Posterior cingulate gyrus (tissue), 11 donors: Measurements from ENCODE around the gene PBX1.

Source experiments
- DNase-seq, 10 donors: peaks; one replicate each; pipeline versions ENCODE4 v3.0.0 to v3.0.0-alpha.2; 2020 to 2021; ENCODE audit warnings: mixed read lengths in 3 of 10
- intact Hi-C: fragments of 100-400 bp; cut with DNase I; formaldehyde crosslinking; loops from one replicate; pipeline ENCODE4 v1.15.1; 2023

The PBX1 gene

DNA sequence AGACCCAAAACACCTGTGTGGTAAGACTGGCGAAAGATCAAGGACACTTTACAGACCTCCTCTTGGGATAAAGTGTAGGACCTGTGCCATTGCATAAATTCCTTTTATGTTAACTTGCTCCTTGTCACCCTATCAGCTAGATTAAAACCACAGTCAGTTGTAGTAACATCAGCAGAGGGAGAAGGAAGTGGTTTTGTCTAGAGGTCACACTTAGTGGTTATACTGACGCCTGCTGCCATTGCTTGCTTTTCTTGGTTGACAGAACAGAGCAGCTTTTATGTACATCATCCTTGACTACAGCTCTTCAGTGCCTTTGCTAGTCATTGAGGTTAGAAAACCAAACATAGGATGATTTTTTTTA, 101.4 kb downstream of the PBX1 start:
- no peak for DNase-seq
- intact Hi-C loops = no loop called here

DNA sequence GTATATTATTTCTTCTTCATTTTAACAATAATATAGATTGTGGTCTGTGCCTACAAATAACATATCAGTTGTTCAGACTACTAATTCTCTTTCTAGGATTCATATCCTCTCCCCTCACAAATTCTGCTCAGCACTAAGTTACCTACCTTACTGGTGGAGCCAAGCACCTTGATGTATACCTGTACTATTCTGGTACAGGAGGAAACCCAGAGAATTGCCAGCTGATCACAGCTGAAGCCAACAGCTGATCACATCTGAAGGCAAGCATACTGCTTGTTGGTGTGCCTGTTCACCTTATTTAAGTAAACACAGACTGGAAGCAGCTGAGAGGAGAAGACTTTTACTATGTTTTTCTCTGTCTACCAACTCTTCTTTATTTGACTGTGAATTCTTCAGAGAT, 101.8 kb downstream of the PBX1 start:
- intact Hi-C loops = no loop called here
- no peak for DNase-seq

DNA sequence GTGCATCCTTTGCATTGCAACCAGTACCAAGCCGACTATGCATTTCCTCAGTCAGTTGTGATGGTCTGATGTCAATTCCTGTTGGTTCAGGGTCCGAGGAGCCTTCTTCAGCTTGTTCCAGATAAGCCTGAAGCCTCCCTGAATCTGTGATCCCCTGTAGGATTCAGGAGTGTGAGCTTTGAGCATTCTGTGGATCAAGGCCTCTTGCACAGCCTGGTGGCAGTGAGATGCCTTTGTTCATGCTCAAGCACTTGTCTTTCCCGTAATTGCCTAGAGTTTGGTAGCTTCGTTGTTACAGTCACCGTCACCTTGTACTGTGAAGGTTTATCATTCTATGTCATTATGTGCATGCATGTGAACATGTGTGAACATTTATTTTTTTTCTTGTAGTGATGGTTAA, 103.5 kb downstream of the PBX1 start:
- no peak for DNase-seq
- intact Hi-C loops = no loop called here

DNA sequence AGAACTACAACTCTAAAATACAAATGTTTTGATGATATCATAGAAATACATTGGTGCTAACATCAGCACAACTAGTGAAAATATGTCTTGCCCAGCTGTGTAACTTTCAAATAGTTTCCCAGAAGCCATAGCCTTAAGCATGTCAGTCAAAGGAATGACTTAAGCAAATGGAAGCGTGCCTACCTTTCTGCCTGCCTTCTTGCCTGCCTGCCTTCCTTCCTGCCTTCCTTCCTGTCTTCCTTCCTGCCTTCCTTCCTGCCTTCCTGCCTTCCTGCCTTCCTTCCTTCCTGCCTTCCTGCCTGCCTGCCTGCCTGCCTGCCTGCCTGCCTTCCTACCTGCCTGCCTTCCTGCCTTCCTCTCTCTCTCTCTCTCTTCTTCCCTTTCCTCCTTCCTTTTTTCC, 104.0 kb downstream of the PBX1 start:
- intact Hi-C loops = no loop called here
- no peak for DNase-seq

DNA sequence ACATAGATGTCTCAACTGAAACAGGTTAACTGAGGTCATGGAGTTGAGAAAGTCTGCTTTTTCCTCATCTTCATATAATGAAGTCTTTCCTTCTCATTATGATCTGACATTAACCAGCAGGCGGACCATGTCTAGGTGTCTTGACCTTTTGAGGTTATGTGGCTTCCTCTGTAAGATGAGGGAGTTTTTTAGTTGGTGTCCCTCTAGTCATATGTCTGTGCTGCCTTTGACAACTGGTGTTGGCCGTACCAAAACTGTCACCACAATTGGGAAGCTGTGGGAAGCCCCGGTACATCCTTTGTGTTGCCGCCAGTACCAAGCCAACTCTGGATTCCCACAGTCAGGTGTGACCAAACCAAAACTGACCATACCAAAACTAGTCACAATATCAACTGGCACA, 105.1 kb downstream of the PBX1 start:
- intact Hi-C loops = no loop called here
- no peak for DNase-seq

DNA sequence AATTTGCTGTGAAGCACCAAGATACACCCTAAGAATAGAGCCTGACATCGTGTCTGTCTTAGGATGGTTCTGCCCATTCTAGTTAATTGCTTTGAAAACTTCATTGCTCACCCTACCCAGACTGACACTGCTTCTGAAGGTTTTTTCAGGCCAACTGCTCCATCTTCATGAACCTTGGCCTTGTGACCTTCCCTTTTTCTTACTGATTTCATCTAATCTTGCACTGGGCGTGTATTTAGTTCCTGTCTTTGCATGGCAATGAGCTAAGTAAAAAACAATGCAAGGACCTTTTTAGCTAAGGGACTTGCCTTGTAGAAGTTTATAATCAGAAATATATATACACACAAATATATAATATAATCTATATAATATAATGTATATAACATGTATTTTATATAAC, 108.0 kb downstream of the PBX1 start:
- intact Hi-C loops = no loop called here
- no peak for DNase-seq

DNA sequence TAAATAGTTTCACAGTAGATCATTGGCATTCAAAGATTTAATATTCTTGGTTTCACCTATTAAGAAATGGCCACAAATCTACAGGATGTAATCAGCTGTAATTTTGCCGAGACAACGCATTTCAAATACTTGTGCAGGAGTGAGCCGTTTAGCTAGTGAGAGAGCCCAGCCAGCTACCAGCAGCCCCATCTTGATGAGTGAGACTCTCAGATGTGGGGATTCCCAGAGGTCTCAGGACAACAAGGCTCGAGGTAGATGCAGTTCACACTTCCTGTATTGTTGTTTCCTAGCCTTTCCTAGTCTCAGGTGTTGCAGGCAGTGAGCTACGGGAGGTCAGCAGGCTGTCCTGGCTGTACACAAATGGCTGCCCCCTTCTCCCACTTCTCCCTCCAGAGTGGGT, 108.6 kb downstream of the PBX1 start:
- intact Hi-C loops = no loop called here
- DNase-seq = no peak

DNA sequence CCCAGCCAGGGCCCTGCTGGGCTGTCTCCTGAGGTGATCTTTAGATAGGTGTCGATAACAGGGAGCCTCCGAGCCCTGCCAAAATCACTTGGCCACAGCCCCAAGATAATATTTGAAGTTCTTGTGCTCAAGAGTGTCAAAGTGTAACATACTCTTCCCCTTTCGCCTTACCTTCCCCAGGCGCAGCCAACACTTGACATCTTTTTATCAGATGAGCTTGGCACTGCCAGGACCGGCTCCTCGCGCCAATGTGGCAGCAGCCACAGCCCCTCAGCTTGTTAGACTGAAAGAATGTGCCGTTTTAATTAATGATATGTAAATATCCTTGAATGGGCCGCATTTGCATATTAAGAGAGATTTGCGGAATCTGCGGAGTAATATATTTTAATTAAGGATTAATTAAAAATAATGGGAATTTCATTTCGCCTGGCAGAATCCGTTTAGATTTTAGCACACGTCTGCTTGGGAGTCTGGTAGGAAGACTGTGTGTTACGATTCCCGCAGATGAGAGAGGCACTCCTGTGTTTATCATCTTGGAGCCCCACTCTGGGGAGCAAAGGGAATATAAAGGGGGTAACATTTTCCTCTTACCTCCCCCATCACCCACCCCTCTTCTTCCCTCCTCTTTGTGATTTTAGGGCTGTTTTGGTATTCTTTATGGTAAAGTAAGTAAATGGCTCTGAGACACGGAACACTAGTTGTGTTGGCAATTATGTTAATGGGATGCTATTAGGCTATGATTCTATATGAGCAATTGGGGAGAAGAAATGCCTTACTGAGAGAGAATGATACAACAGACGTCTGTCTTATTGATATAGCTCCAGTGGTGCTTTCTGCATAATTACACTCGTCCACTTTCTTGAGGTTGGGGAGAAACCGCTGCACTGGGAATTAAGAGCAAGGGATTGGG, 109.8 kb downstream of the PBX1 start:
- DNase-seq = peak in 1 of 10 donors; percentile 79

DNA sequence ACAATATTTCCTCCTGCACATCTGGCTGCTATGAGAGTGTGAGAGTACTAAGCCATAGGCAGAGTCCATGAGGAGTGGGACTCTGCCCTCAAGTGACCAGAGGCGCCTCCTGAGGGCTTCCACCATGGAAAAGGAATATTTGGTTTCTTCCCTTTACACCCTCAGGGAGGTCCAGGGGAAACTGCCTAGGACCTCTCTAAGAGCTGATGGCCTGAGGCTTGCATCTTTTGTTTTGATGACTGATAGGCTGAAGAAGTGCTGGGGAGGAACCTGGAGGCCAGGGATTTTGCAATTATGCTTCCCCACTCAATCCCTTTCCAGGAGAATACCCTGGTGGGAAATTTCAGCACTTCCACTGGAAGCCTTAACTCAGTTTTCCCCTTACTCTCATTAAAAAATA, 111.0 kb downstream of the PBX1 start:
- no peak for DNase-seq
- intact Hi-C loops = no loop called here

More for the DNA sequence above, 109.8 kb downstream of the PBX1 start:
- intact Hi-C loops = no loop called here

DNA sequence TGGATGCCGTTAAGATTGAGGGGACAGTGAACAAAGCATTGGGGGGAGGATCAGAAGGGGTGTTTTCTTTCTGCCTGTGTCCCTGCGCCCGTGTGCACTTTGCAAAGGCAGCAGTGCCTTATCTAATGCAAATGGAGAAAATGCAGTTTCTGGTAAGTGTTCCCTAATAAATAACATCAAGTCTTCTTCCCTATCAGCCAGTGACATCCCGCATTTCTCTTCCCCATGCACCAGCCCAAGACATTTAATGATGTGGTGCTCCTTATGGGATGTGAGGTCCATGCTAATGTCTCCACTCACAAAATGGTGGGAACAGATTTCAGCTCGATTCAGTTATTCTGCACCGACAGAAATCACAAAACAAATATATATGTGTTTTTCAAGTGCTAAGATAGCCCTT, 111.8 kb downstream of the PBX1 start:
- DNase-seq = no peak
- intact Hi-C loops = no loop called here

DNA sequence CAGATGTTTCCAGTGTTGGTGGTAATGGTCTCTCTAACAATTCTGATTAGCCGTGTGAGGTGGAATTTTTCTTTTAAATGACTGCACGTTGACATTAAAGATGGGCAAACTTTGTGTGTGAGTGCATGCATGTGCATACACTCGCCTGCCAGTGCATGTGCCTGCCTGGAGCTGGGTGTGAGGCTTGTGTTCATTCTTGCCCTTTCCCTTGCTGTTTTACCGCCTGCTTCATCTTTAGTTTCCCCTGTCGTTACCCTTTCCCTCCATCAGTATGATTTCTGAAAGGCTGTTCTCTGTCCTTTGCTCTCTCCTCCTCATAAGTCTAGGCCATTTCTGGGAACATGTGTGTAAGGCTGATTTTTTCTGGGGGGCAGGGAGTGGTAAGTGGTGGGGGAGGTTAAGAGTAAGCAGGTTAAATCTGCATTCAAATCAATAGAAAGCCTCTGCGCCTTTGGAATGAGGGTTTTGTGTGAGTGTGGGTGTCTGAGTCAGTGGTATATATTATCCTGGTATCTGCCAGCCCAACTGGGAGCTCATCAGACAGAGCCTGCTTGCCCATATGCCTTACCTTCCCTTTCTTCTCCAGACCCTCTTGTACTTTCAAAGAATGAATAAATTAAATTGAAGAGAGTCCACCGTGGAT, 112.5 kb downstream of the PBX1 start:
- intact Hi-C loops = no loop called here

DNA sequence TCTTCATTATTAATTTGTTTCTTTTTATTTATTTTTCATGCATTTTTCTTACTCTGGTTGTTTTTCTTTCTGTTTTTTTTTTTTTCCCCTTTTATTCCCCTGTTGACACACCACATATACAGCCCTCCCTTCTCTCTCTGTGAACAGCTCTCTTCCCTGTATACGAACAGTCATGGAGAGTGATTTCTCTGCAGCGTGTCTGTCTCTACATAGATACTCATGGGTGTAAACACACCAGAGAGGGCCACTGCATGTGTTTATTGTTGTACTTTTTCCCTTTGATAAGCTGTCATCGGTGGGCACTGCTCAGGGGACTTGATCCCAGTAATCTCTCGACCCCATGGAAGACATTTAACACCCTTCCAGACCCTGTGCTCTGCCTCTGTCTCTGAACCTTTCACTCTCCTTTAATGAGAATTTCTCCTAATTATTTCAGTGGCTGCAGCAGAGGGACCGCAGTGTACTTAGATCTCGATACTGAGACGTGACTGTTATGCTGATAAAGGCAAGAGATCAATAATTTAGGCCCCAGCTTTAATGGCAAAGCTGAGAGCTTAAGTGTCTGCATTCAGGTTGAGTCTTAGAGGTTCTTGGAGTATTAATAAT, 113.1 kb downstream of the PBX1 start:
- intact Hi-C loops = no loop called here
- DNase-seq = no peak

More for the DNA sequence above, 112.5 kb downstream of the PBX1 start:
- DNase-seq = no peak

DNA sequence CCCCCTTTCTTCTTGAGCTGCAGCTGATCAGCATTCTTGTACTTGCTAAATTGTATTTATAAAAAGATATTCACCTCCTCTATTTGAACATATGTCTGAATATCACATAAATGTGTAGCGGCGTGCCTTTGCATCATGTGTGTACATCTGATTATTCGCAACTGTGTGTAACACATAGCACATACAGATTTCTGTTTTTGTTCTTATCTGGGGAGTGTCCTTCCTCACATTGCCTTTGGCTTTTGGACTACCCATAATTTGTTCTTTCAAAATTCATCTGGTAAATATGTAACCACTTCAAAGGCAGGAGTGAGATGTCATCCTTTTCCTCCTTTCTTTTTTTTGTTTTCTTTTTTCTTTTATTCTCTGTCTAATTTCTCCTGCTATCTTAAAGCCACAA, 113.6 kb downstream of the PBX1 start:
- intact Hi-C loops = no loop called here
- no peak for DNase-seq

DNA sequence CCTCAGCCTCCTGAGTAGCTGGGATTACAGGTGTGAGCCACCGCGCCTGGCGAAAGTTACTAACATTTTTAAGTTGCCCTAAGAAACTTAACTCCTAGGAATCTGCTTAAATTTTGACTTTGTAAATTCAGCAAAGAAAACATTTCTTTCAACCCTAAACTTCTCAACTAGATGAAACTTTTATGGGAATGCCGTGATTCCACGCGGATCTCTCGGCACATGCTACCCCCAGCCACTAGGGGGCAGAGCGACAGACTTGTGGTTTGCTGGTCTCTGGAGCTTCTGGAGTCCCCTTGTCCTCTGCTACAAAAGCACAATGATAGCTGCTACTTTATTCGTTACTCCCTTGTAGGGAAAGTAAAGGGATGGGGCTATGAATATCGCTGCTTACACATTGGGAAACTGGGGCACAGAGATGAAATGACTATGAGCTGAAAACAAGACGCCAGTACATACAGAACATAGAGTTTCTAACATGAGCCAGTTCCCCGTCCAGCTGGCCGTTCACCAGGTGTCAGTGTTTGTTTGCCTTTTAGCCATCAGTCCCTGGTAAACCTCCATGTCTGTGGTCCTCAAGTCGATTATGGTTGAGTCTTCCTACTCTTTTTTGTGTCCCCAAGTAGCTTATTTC, 114.7 kb downstream of the PBX1 start:
- intact Hi-C loops = no loop called here
- DNase-seq = no peak

DNA sequence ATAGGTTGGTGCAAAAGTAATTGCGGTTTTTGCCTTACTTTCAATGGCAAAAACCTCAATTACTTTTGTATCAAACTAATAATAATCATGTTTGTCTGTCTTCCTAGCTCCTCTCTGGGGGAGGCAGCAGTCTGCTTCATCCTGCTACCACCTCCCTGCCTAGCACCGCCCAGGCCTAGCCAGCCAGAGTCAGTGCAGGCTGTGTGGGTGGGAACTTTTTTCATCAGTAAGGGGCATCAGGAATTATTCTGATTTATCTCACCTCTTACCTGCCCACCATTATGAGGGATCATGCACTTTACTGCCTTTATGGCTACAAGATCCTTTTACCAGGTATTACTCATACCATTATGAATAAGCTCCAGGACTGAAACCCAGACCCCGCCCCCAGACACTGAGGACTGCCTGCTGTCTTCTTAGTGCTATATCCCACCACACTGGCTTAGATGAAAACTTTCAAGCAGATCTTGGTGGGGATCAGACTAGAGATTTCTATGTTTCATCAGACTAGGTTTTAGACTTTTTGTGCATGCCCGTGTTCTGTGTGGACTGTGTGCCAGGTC, 116.4 kb downstream of the PBX1 start:
- intact Hi-C loops = no loop called here
- DNase-seq = no peak

DNA sequence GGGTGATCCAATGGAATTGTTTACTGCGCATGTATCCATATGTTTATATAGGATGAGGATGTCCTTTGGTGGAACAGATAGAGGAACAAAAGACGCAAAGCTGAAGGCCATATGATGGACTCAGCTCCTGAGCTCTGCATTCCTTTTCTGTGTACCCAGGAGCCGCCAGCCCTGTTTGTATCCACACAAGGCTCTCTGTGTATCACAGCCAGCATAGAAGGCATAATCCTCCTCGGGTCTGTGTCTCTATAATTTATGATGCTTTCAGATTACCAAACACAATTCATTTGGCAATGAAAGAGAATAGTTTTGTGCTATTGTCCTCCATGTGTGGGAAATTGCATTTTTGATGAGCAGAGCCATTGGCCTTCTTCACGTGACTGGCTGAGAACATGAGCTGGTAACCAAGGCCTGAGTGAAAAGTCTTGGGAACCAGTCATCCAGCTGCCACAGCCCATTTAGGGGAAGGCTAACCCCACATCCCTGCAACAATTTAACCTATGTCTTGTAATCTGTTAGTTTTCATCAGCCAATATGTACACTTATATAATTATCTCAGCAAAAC, 119.2 kb downstream of the PBX1 start:
- intact Hi-C loops = no loop called here
- no peak for DNase-seq

DNA sequence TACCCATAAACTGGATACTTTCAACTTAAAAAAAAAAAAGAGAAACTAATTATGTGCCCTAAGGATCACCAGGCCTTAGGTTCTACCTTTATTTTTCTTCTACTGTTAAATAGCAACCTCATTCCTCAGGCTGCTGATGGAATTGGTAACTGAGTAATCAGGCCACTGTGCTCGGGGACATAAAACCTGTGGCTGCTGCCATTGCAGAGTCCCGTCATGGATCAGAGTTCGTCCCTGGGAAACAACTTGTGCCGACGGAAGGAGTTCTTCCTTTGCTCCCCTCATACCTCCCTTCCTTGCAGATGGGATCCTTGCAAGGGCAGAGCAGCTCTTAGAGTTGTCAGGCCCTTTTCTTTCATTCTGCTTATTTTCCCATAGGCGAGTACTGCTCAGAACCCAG, 123.6 kb downstream of the PBX1 start:
- intact Hi-C loops = no loop called here
- no peak for DNase-seq

DNA sequence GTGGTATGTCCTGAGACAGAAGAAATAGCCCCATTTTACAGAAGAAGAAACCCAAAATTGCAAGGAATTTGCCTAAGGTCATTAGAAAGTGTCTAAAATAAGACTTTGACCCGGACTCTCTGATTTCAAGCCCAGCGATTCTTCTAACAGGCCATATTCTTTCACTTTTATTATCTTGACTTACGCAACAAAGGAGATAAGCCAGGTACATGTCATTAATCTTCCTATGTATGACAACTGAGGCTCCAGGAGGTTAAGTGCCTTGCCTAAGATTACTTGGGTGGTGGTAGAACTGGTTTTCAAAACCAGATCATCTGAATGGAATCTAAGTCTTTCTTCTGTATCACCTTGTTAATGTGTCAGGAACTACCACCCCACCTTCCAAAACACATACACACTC, 124.3 kb downstream of the PBX1 start:
- intact Hi-C loops = no loop called here
- no peak for DNase-seq

DNA sequence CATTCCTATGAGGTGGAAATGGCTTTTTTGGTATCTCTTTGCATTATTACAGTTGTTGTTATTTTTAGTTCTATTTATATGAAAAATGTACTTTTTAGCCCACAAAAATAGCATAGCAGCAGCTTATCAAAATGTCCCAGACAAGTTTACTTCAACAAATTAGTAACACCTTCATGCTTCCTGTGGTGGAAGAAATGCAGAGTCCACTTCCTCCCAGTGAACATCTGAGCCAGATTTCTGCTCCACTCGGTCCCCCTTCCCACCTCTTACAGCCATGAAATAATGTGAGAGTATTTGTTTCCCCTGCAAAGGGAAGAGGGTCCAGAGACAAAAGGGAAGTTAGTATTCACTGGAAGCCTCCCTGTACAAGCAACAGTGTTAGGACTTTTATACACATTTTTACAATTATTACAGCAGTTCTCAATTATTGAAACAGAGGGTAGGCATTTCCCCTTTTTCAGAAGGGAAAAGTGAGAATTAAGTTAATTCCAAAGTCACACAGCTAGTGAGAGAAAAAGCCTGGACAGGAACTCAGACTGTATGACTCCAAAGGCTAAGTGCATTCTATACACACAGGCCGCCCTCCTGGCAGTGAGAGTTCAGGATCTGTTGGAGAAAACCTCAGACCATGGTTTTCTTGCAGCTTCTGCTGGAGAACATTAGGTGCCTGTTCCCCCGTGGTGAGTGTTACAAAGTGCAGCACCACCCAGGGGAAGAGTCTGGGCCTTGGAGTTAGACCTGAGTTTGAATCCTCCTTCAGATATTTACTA, 126.5 kb downstream of the PBX1 start:
- DNase-seq = no peak
- intact Hi-C loops = no loop called here

DNA sequence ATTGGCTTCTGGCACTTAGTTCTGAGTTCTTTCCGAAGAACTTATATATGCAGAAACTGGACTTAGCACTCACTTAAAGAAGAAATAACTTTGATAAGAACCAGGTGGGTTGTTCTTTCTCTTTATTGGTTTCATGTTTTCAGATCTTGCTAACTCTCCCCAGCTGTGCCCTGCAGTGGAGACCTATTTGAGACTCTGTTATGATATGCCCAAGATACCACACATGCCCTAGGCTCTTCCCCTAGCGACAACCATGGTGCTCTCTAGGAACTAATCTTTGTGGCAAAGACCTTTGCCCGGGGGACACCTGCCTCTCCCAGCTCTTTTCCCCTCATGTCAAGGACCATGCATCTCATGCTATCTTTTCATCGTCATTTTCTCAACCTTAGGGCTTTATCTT, 128.8 kb downstream of the PBX1 start:
- intact Hi-C loops = no loop called here
- no peak for DNase-seq
